Measurements from ENCODE around the gene ADGRG6.
A peak's percentile ranks its signal among the peaks of the same experiment; 100 is the strongest.

Gene ADGRG6

GRCh38 chr6:142297996-142298753, 3.6 kb upstream of the ADGRG6 start:
- Histone ChIP-seq H3K4me3 (ENCODE audit: low read depth, low read length) (no peak overlapping the region), H3K27ac (ENCODE audit: extremely low read depth, low read depth, low read length) (no peak overlapping the region), H3K4me1 (ENCODE audit: control insufficient read depth, insufficient read depth, low read length) (peaks cover 5% of the 10 kb centered on the region), H3K36me3 (ENCODE audit: control insufficient read depth in 2 of 2, insufficient read depth in 1 of 2, low read length in 2 of 2) (no peaks in the 10 kb centered on the region), H3K9me3 (ENCODE audit: control insufficient read depth, insufficient read depth, low read depth, low read length) (no peaks in the 10 kb centered on the region)
- ChIA-PET POLR2A (no interaction called here), CTCF (interaction anchor here (4.3 kb wide), 1 partner anchor 90 kb away, joined by 23 read pairs; no protein-coding TSS in a partner anchor)
- TF ChIP-seq KLF9 (tag by site-specific recombination; IDR thresholded peaks at IDR 0.05; ENCODE audit: low read depth) (no peak), ZNF214 (tag by site-specific recombination; IDR thresholded peaks at IDR 0.05; ENCODE audit: borderline replicate concordance) (no peak), ZNF658 (tag by site-specific recombination; IDR thresholded peaks at IDR 0.05) (no peak), ZNF843 (tag by site-specific recombination; IDR thresholded peaks at IDR 0.05) (no peak), ZNF426 (tag by site-specific recombination; IDR thresholded peaks at IDR 0.05) (no peak), ZBTB10 (tag by site-specific recombination; IDR thresholded peaks at IDR 0.05) (no peak), ZNF132 (tag by site-specific recombination; IDR thresholded peaks at IDR 0.05; ENCODE audit: borderline replicate concordance) (no peak), ZNF792 (tag by site-specific recombination; IDR thresholded peaks at IDR 0.05) (no peak), ZFP69B (tag by site-specific recombination; IDR thresholded peaks at IDR 0.05) (no peak), ZNF433 (tag by site-specific recombination; IDR thresholded peaks at IDR 0.05; ENCODE audit: low read depth) (no peak), ZNF155 (tag by site-specific recombination; IDR thresholded peaks at IDR 0.05) (no peak), ZSCAN23 (tag by site-specific recombination; IDR thresholded peaks at IDR 0.05) (no peak)

DNA sequence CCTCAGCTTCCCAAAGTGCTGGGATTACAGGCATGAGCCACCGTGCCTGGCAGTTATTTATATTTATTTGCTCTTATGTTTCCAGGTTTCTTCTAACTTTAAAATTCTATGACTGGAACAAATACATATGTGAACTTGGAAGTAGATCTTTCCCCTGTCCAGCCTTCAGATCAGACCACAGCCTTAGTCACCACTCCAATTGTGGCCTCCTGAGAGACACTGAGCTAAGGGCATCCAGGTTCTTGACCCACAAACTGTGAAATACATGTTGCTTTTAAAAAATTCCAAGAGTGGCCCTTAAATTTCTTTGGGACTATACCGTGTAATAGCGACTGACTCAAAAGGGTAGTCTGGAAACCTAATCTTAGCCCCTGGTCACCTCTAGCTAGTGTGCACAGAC, 1.5 kb upstream of the ADGRG6 start:
- Histone ChIP-seq H3K36me3 (ENCODE audit: control insufficient read depth in 2 of 2, insufficient read depth in 1 of 2, low read length in 2 of 2) (no peaks in the 10 kb centered on the region), H3K27ac (ENCODE audit: extremely low read depth, low read depth, low read length) (no peak overlapping the region), H3K4me1 (ENCODE audit: control insufficient read depth, insufficient read depth, low read length) (peaks cover 7% of the 10 kb centered on the region), H3K4me3 (ENCODE audit: low read depth, low read length) (no peak overlapping the region), H3K9me3 (ENCODE audit: control insufficient read depth, insufficient read depth, low read depth, low read length) (no peaks in the 10 kb centered on the region)
- ChIA-PET POLR2A (interaction anchor here (0.8 to 1.6 kb wide), 2 partner anchors 77 to 174 kb away, joined by 4 to 7 read pairs; no protein-coding TSS in a partner anchor), CTCF (interaction anchor here (0.6 to 4.3 kb wide), 7 partner anchors 21 to 422 kb away, joined by 3 to 23 read pairs (median 4); no protein-coding TSS in a partner anchor)
- TF ChIP-seq FEZF1 (tag by site-specific recombination; IDR thresholded peaks at IDR 0.05): no peak
- no peak for TF ChIP-seq ZNF704 (tag by site-specific recombination; IDR thresholded peaks at IDR 0.05)
- peak; percentile 77 for TF ChIP-seq SETDB1 (IDR thresholded peaks at IDR 0.05; ENCODE audit: insufficient read length, low read length)

- ChIA-PET CTCF (interaction anchor here (0.5 to 4.3 kb wide), 16 partner anchors 13 to 1226 kb away, joined by 3 to 23 read pairs (median 3); partner anchors contain the start of gene NMBR), POLR2A (interaction anchor here (0.7 to 1.7 kb wide), 11 partner anchors 12 to 173 kb away, joined by 3 to 17 read pairs (median 4); no protein-coding TSS in a partner anchor)
- no peaks in the 10 kb centered on the region for H3K9me3 ChIP-seq (ENCODE audit: control insufficient read depth, insufficient read depth, low read depth, low read length)
- no peaks in the 10 kb centered on the region for H3K36me3 ChIP-seq (ENCODE audit: control insufficient read depth in 2 of 2, insufficient read depth in 1 of 2, low read length in 2 of 2)
- H3K4me1 ChIP-seq (ENCODE audit: control insufficient read depth, insufficient read depth, low read length): peaks cover 7% of the 10 kb centered on the region
- peak overlapping the region; percentile 79; the same call in 1 of the 2 replicates for H3K27ac ChIP-seq (ENCODE audit: extremely low read depth, low read depth, low read length)
- peak overlapping the region; percentile 54 for H3K4me3 ChIP-seq (ENCODE audit: low read depth, low read length)
- TF ChIP-seq ZNF19 (tag by site-specific recombination; IDR thresholded peaks at IDR 0.05; ENCODE audit: low read depth) (no peak), ZNF335 (tag by site-specific recombination; conservative IDR thresholded peaks at IDR 0.05) (peak; percentile 72), GLI4 (tag by site-specific recombination; IDR thresholded peaks at IDR 0.05) (no peak), ZNF701 (tag by site-specific recombination; IDR thresholded peaks at IDR 0.05) (no peak), ZNF677 (tag by site-specific recombination; IDR thresholded peaks at IDR 0.05) (no peak), ZNF394 (tag by site-specific recombination; IDR thresholded peaks at IDR 0.05; ENCODE audit: borderline replicate concordance) (peak; percentile 69), ZNF266 (tag by site-specific recombination; IDR thresholded peaks at IDR 0.05; ENCODE audit: low read depth) (no peak), PRDM1 (tag by site-specific recombination; IDR thresholded peaks at IDR 0.05) (peak; percentile 82)
- TF ChIP-seq, protein P1, sequence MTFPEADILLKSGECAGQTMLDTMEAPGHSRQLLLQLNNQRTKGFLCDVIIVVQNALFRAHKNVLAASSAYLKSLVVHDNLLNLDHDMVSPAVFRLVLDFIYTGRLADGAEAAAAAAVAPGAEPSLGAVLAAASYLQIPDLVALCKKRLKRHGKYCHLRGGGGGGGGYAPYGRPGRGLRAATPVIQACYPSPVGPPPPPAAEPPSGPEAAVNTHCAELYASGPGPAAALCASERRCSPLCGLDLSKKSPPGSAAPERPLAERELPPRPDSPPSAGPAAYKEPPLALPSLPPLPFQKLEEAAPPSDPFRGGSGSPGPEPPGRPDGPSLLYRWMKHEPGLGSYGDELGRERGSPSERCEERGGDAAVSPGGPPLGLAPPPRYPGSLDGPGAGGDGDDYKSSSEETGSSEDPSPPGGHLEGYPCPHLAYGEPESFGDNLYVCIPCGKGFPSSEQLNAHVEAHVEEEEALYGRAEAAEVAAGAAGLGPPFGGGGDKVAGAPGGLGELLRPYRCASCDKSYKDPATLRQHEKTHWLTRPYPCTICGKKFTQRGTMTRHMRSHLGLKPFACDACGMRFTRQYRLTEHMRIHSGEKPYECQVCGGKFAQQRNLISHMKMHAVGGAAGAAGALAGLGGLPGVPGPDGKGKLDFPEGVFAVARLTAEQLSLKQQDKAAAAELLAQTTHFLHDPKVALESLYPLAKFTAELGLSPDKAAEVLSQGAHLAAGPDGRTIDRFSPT (tag by site-specific recombination; IDR thresholded peaks at IDR 0.05): no peak
Measured at GRCh38 chr6:142300758-142301650, 803 bp upstream of the ADGRG6 start.
